ENCODE measurements around the gene LDAH.

The LDAH gene

DNA sequence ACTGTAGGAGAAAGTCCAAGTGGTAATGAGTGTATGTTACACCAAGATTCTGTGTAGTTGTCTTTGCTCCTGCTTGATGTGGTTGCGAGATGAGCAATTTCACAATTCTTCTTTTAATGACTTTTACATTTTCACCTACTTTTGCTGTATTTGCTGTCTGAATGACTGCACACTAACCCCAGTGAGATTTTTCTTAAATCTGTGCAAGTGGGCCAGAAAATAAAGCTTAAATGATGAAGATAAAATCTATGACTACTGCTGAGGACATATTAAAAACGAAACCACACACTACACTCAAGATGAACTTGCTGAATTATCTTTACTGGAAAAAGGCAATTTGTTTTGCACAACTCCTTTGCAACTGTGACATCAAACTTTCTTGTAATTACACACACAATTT is 4.1 kb downstream of the LDAH start:
- H3K27ac ChIP-seq: no peak overlapping the region
- no peak for TF ChIP-seq ZFX (IDR thresholded peaks at IDR 0.05; ENCODE audit: borderline replicate concordance)
- TF ChIP-seq CTCF (IDR thresholded peaks at IDR 0.05): no peak

GRCh38 chr2:20815216-20815615 is 7.7 kb downstream of the LDAH start:
- no peak overlapping the region for H3K27ac ChIP-seq
- TF ChIP-seq ZFX (IDR thresholded peaks at IDR 0.05; ENCODE audit: borderline replicate concordance) (no peak), CTCF (IDR thresholded peaks at IDR 0.05) (no peak)

DNA sequence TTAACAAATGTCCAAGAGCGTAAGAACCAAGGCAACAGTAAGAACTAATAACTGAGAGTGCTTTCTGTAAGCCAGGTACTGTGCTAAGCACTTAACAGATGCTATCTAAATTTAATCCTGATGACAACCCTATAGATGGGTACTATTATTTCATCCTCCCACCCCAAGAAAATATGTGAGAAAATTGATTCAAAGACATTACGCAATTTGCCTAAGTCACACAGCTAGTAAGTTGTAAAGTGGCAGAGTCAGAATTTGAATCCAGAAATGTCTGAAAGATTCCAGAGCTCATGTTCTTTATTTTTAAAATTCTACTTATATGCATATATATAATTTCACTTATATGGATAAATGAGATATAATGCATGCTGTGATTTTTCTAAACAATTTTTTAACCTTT is 10.1 kb downstream of the LDAH start:
- TF ChIP-seq ZFX (IDR thresholded peaks at IDR 0.05; ENCODE audit: borderline replicate concordance) (no peak), CTCF (IDR thresholded peaks at IDR 0.05) (no peak)
- no peak overlapping the region for H3K27ac ChIP-seq

DNA sequence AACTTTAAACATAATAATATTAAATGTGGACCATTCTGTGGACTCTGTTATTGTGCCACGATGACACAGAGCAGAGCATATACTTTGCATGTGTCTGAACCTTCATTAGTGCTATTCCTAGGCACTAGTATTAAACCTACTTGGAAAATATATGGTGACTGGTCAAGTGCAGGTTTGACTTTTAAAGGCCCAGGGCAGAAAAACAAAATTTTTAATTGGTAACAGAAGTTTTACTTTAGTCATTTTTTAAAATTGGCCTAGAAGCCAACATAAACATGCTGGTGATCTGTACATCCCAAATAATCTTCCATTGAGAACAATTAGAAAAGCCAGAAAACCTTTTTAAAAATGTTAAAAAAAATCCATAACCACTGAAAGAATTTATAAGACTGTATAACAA is 16.6 kb downstream of the LDAH start:
- no peak overlapping the region for H3K27ac ChIP-seq
- TF ChIP-seq ZFX (IDR thresholded peaks at IDR 0.05; ENCODE audit: borderline replicate concordance): no peak
- TF ChIP-seq CTCF (IDR thresholded peaks at IDR 0.05): no peak

DNA sequence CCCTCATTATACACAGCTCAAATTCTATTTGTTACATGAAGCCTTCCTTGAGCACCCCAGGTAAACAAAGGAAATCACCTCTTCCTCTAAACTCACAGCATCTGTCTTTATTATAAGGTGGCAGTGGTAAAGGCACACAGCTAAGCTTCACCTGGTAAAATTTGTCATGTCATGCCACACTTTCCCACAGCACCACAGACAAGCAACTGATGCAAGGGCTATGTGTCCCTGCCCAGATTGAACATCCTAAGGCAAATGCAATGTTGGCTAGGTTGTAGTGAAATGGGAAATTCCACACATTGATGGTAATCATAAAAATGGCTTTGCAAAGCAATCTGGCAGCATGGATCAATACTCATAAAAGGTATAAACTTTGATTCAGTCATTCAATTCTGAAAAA is 18.9 kb downstream of the LDAH start:
- no peak for TF ChIP-seq ZFX (IDR thresholded peaks at IDR 0.05; ENCODE audit: borderline replicate concordance)
- TF ChIP-seq CTCF (IDR thresholded peaks at IDR 0.05): no peak
- no peak overlapping the region for H3K27ac ChIP-seq

GRCh38 chr2:20803226-20803682 is 19.6 kb downstream of the LDAH start:
- no peak overlapping the region for H3K27ac ChIP-seq
- TF ChIP-seq ZFX (IDR thresholded peaks at IDR 0.05; ENCODE audit: borderline replicate concordance) (no peak), CTCF (IDR thresholded peaks at IDR 0.05) (no peak)

DNA sequence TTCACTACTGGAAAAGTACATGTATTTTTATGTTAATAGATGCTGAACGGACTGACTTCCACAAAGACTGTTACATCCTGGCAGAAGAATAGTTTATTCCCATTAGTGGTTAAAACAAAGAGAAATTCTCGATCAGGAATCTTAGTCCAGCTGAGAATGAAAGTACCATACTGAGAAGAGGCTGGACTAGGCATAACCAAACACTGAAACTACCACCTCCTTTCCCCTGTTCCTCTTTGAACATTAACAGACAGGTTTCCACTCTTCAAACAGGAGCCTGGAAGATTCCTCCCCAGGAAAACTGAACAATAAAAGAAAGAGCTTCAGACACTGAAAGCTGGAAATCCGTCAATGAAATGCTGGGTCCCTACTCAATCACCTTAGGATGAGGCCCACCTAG is 25.8 kb downstream of the LDAH start:
- TF ChIP-seq ZFX (IDR thresholded peaks at IDR 0.05; ENCODE audit: borderline replicate concordance) (no peak), CTCF (IDR thresholded peaks at IDR 0.05) (no peak)
- no peak overlapping the region for H3K27ac ChIP-seq
